ENCODE results near the gene MED13L.

MED13L gene

GRCh38 chr12:115960868-115961802, 316.4 kb downstream of the MED13L start:
- no peak for DNase-seq

DNA sequence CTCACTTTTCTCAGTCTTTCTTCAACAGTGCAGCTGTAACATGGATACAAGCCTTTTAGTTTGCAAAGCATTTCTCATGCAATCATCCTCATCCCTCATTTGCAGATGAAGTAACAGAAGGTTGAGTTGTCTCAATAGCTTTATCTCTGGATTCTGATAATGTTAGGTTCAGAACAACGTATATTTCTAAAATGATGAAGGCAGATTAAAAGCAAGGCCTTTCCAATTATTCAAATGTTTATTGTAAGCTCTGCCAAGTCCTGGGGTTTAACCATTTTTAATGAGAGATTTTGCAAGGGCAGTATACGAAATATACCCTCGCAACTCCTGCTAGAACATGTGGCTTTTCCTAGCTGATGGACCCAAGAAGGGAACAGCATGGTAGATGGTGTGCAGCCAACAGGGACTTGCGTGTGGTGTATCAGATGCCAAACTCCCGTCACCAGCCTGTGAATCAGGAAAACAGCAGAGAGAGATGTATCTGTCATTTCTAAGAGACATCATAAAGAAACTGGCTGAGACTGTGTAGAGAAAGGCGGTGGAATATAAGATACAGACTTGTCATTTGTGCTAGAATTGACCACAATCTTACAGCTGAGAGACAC, 319.7 kb downstream of the MED13L start:
- no peak for DNase-seq

- no peak for DNase-seq
Observed at GRCh38 chr12:115956659-115957058, 320.8 kb downstream of the MED13L start.

GRCh38 chr12:115956236-115956635, 321.3 kb downstream of the MED13L start:
- DNase-seq, result no peak

- no peak for DNase-seq
Observed at GRCh38 chr12:115953450-115953849, 324.0 kb downstream of the MED13L start.

DNA sequence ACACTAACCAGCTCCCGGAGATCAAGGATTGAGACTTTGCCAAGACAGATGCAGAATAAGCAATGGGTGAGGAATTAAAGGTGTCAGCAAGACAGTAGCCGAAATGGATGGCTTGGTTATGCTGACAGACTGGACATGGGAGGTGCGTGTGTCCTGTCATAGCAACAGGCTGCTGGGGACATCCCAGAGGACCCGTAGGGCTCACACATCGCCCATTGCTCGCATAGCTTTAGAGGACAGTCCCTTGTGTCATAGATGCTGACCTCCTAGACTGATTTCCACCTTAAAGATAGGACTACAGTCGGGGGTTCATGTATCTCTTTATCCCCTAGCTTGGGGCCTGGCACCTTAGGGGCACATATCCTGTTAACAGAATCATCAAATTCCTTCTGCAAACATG, 324.5 kb downstream of the MED13L start:
- DNase-seq, result no peak

GRCh38 chr12:115950959-115951358, 326.5 kb downstream of the MED13L start:
- no peak for DNase-seq

GRCh38 chr12:115949675-115950074, 327.8 kb downstream of the MED13L start:
- no peak for DNase-seq

- DNase-seq, result peak; percentile 18
Observed at GRCh38 chr12:115947696-115948062, 329.8 kb downstream of the MED13L start.

DNA sequence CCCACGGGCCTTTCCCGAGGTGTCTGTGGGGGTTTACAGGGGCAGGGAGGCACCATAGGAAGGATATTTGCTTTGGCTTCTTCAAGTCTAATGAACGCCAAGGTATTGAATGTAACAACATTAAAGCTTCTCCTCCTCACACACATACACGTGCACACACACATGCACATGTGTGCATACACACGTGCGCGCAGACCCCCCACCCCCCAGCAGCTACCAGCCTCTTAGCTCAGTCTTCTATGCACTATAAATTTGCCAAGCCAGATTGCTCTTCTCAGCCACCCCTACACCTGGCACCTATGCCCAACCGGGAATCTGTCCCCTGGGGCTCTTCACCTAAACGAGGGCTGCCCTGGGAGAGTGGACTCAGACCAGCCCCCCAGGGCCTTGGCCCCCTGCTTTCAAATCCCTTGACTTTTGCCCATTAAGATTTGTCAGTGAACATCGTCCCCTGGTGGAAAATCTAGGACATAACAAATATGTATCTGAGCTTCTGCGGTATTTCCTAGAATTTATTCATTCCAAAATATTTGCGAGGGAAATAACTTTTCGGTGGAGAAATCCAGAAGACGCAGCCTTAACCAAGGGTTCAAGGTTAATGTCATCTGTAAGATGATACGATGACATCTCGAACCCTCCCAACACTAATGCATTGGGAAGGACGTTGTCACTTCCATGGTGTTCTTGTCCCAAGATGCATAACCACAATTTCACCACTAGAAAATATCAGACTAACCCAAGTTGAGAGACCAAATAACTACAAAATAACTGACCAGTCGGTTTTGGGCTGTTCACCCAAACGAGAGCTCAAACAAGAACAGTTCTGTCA, 330.4 kb downstream of the MED13L start:
- peak; percentile 54 for DNase-seq

DNA sequence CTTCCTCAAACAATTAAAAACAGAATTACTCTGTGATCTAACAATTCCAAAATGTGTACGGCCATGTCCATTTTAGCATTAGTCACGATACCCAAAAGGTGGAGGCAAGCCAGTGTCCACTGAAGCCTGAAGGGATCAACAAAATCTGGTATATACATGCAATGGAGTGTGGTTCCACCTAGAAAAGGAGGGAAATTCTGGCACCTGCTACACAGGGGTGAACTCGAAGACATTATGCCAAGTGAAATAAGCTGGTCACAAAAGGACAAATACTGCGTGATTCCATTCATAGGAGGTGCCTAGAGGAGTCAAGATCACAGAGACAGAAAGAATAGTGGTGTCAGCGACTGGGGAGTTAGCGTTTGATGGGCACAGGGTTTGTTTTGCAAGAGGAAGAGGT, 331.4 kb downstream of the MED13L start:
- no peak for DNase-seq

DNA sequence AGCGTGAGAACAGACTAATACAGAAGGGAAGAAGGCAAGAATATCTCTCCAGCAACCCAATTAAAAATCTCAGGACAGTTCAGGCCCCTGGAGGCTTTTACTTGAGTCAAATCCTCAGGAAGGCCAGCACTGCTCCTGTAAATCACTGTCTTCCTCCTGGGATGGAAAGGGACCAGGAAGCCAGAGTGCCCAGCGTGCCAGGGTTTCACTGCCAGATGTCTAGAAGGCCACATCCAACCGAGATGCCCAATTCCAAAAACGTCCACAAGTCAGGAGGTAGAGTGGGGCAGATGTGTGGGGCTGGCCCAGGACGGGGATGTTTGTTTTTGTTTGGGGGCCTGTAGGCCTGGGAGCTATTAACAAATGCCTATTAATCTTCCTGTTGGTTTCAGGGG, 332.0 kb downstream of the MED13L start:
- no peak for DNase-seq

DNA sequence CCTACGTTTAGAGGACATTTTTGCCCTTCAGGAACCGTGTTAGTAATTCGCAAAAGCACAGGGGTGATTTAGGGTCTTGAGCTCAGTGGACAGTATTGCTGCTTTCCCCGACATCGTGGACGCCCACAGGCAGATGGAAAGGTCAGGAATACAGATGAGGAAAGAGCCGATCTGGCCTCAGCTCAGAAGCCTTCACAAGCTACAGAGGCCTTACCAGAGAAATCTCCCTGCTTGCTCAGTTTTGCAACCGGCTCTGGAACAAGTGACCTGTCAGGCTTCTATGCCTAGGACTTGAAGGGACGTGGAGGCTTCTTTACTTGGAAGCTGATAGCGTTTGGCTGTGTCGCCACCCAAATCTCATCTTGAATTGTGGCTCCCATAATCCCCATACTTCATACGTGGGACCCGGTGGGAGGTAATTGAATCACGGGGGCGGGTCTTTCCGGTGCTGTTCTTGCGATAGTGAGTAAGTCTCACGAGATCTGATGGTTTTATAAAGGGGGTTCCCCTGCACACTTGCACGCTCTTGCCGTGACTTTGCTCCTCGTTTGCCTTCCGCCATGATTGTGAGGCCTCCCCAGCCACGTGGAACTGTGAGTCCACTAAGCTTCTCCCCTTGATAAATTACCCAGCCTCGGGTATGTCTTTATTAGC, 332.5 kb downstream of the MED13L start:
- DNase-seq, result no peak

- DNase-seq, result no peak
Observed at GRCh38 chr12:115944392-115944742, 333.1 kb downstream of the MED13L start.

DNA sequence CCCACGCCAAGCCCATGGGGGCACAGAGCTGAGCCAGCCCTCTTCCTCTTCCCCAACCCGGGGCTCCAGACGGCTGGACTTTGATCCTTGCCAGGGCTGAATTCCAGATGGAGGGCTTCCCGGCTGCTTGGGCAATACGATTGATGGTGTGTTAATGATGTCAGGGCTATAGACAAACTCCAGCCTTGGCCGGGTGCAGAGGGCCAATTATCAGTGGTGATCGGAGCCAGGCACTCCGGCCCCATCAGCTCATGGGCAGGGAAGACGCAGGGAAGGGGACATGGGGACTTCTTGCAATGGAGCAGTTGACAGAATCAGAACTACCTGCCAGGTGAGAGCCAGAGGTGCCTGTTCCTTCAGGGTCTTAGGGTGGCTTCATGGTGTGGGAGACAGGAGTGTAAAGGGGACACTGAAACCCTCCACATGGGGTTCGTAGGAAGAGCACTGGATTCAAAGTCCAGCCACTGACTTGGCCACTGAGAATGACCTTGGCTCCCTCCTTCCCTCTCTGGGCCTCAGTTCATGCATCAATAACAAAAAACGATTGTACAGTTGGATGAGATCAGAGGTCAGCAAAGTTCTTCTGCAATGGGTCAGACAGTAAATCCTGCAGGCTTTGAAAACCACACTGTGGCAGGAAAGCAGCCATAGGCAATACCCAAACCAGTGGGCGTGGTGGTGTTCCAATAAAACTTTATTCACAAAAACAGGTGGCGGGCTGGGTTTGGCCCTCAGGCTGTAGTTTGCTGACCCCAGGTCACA, 333.7 kb downstream of the MED13L start:
- no peak for DNase-seq

DNA sequence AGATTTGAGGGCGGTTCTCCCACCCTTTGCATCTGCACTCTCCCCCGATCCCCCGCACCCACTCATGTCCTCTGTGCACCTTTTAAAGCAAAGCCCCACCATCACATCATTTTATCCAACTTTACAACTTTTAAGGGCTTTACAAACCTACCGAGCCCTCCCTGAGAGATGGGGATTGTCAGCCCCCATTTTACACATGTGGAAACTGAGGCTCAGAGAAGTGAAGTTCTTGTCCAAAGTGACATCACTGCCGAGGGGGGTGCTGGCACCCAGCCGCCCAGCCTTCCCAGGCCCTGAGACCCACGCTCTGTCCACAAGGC, 334.2 kb downstream of the MED13L start:
- no peak for DNase-seq

DNA sequence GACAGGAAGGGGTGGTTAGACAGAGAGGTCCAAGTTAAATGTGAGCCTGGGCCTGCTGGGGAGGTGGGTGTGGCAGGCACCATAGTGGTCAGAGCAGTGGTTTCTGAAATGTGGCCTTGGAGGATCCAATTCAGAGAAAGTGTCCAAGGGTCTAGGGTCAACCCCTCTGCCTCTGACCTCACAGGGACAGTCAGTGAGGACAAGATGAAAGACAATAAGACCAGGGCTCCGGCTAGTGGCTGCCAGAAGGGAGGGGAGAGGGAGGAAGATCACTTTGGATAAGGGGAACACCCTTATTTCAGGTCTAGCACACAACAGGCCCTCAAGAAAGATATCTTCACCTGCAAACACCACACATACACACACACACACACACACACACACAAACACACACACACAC, 335.1 kb downstream of the MED13L start:
- no peak for DNase-seq

GRCh38 chr12:115941362-115941761, 336.1 kb downstream of the MED13L start:
- peak; percentile 36 for DNase-seq

- no peak for DNase-seq
Observed at GRCh38 chr12:115938794-115939377, 338.6 kb downstream of the MED13L start.

GRCh38 chr12:115936997-115937916, 340.2 kb downstream of the MED13L start:
- peak; percentile 84 for DNase-seq

- no peak for DNase-seq
Observed at GRCh38 chr12:115934877-115935276, 342.6 kb downstream of the MED13L start.

Data from NCI-H69 (cell line).